ENCODE data around the gene CD99.

GRCh38 chrX:2740672-2741071 lies 49.6 kb downstream of the CD99 start:
- TF ChIP-seq POLR2AphosphoS5 (IDR thresholded peaks at IDR 0.05; ENCODE audit: low read depth, low read length) (no peak), NRF1 (IDR thresholded peaks at IDR 0.05; ENCODE audit: low read depth, low read length) (no peak), MAX (IDR thresholded peaks at IDR 0.05; ENCODE audit: low read depth) (no peak), CTCF (IDR thresholded peaks at IDR 0.05) (no peak), EZH2phosphoT487 (IDR thresholded peaks at IDR 0.05; ENCODE audit: borderline replicate concordance, low read depth) (no peak), RAD21 (IDR thresholded peaks at IDR 0.05; ENCODE audit: low read length) (no peak), CHD2 (IDR thresholded peaks at IDR 0.05; ENCODE audit: low read length, partially characterized antibody) (no peak), RCOR1 (IDR thresholded peaks at IDR 0.05; ENCODE audit: low read length) (no peak), NFIC (IDR thresholded peaks at IDR 0.05; ENCODE audit: borderline replicate concordance) (no peak), EP300 (IDR thresholded peaks at IDR 0.05; ENCODE audit: borderline replicate concordance in 1 of 2, low read depth in 1 of 2, low read length in 1 of 2) (no peak), REST (IDR thresholded peaks at IDR 0.05; ENCODE audit: low read depth, low read length) (no peak)
